Stimulated activated CD8-positive, alpha-beta memory T cell treated with anti-CD3 and anti-CD28 coated beads, Interleukin-4, amount 100 ng/mL, for 4 hours (primary cell): ENCODE results near the gene DENND11.

ENCODE experiments used
- DNase-seq, 2 donors: peaks; one replicate each; pipeline ENCODE4 v3.0.0-alpha.2; 2020; ENCODE audit warnings: low read depth in 2 of 2, low spot score in 1 of 2

Gene DENND11

DNA sequence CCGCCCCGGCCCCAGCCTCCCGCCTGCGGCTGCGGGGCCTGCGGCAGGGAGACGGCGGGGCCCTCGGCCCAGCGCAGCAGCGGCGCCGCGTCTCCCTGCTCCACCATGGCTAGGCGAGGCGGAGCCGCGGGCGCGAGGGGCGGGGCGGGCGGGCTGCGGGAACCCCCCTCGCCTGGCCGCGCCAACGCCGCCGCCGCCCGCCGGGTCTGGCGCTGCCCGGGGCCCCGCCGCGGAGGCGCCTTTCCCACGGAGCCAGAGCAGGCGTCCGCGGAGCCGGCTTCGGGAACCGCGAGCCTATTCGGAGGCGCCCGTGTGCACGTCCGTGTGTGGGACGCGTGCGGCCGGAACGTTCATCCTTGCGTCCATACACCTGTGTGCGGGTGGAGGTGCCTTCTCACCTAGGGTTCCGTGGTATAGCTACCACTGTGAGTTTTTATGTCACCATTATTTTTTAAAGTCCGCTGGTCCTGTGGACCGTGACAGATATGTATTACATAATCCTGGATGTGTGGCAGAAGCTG is at the start of gene DENND11:
Gene DENND11, minus strand, starts transcription at position 120 of the 521 bp plus-strand sequence. Its CDS starts 13 bp downstream, at position 107.
- peak in 1 of 2 donors; percentile 21 for DNase-seq

DNA sequence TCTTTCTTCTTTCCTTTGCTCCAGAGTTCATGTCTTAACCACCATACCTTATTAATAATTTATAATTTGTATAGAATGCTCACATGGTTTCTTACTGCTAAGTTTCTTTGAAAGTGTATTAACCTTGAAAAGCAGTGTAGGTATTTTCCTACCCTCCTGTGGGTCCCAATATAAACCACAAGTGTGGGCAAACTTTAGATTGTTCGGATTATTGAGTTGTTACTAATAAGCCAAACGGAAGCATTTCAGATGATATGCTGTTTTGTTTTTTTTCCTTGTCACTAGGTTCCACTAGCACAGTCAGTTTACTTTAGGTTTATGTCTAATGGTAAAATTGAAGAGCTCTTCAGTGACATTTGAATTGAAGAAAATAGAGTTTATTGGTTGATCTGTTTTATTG is 46.4 kb upstream of the DENND11 start:
- DNase-seq, result no peak

- no peak for DNase-seq
These were observed 42.2 kb upstream of the DENND11 start for GRCh38 chr7:141744131-141744530.

- no peak for DNase-seq
These were observed 40.3 kb upstream of the DENND11 start for GRCh38 chr7:141742229-141742628.

- no peak for DNase-seq
These were observed 37.3 kb upstream of the DENND11 start for GRCh38 chr7:141739250-141739649.

DNA sequence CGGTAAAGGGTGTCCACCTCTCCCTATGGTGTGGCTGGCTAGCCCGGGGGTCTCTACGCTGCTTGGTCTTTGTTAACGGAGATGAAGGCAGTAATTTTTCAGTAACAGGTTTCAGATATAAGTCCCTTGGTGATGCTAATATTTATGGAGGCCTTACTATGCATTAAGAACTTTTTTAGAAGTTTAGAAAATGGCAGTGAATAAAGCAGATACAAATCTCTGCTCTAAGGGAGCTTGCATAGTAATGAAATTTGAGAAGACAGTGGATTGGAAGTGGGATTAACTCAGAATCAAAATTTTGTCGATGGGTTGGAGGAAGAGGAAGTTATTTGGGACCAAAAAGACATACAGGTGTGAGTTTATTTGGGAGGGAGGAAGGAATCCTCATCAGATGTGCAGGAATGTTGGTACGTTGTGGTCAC is 36.6 kb upstream of the DENND11 start:
- no peak for DNase-seq

GRCh38 chr7:141737836-141738591 is 36.0 kb upstream of the DENND11 start, which contains the start of gene SSBP1:
SSBP1 (plus strand) TSS chr7:141738358; CDS start chr7:141739167, 809 bp downstream.
- DNase-seq, result peak; percentile 81 to 83

- DNase-seq, result no peak
These were observed 35.3 kb upstream of the DENND11 start for GRCh38 chr7:141737118-141737835.

DNA sequence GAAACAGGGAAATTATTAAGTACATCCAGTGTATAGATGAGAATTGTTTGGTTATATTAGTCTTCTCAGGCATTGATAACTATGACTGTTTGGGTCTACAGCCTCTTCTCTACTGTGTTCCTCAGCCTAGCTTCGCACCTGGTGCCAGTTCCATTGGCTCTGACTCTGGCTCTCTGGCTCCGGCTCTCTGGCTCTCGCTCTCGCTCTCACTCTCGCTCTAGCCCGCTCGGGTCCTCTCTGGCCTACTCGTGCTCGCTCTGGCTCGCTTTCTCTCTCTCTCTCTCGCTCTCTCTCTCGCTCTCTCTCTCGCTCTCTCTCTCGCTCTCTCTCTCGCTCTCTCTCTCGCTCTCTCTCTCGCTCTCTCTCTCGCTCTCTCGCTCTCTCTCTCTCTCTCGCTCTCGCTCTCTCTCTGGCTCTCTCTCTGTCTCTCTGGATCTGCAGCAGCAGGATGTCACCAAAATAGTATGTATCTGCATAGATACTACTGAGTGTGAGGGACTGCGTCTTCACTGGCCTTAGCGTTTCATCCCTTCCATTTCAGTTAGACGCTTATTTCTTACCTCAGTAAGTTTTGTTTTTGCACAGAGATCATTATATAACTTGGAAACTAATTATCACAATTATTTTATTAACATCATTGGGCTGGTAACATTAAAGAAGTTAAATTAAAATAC is 29.6 kb upstream of the DENND11 start:
- DNase-seq, result no peak

- no peak for DNase-seq
These were observed 27.1 kb upstream of the DENND11 start for GRCh38 chr7:141729020-141729419.

GRCh38 chr7:141722529-141722928 is 20.6 kb upstream of the DENND11 start:
- DNase-seq, result no peak

- no peak for DNase-seq
These were observed 15.5 kb upstream of the DENND11 start for GRCh38 chr7:141717450-141717849.

- no peak for DNase-seq
These were observed 14.1 kb upstream of the DENND11 start for GRCh38 chr7:141715794-141716689.

DNA sequence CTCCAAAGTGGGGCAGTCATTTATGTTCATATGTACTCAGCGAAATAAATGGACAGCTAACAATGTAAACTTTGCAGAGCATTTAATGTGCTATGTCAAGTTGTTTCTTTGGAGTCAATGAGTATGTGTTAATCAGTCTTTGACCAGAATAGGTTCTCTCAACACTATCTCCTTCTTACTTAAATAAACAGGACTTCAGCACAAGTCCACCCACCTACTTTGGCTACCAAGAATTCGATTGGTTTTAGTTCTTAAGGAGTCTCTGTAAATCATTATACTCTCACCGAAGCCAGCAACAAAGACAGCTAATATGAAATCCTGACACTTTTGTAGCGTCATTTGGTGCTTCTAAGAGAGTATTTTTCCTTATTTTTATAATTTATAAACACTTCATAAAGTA is 13.1 kb upstream of the DENND11 start:
- DNase-seq, result no peak

GRCh38 chr7:141714571-141714970 is 12.6 kb upstream of the DENND11 start:
- DNase-seq, result no peak

- DNase-seq, result no peak
These were observed 11.9 kb upstream of the DENND11 start for GRCh38 chr7:141713890-141714289.

DNA sequence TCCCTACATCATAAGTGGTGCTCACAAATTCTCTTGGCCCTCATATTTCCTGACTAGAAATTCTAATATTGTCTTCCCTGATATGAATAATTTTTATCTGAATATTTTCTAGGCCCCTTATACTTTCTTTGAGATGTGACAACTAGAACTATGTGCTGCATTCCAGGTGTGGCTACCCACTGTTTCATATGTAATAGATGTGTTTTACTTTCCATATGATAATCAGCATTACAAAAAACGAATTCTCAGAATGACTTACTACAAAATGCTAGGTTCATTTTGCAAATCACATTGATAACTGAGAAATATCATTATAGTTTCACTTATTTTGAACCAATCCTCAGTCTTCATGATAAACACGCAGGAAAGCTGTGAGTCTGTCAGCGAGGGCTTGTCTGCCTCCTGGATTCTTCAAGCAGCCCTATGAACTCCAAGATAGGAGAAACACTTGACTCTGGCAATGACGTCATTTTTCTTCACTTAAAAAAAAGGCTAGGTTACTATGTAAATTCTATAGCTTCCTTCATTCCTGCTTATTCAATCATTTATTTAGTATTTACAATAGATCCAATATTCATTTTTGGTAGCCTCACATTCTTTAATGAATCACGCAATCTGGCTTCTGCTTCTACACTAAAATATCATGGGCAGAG is 10.8 kb upstream of the DENND11 start:
- DNase-seq, result no peak

DNA sequence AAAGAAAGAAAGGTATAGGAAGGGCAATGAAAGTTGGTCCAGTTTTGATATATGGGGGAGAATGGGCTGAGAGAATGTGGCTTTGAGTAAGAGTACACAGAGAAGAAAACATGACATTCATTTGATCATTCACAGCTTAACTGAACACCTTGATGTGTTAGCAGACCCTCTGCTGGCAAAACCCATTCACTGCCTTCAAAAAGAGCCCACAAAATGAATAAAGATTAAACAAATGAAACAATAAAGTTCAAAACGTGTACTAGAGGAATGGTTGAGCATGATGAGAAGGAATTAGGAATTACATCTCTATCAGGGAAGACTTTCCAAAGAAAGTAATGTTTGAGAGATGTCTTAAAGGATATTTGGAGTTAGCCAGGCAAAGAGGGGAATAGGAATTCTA is 8.3 kb upstream of the DENND11 start:
- DNase-seq, result no peak

DNA sequence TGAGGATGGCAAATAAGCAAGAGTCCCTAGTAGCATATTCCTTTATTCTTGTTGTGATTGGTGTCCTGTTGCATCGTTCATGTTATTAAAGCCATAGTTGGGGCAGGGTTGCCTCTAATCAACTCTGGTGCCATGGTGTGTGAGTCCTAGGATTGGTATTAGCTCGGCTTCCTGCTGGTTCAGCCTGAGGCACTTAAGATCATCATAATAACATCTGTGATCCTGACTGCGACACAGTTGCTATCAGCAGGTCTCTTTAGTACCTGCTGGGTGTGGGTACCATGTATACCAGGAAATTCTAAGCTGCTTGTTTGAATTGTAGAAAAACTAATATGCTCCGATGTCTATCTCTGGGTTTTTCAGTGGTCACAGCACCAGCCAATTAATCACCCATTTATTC is 7.8 kb upstream of the DENND11 start:
- DNase-seq, result no peak

- DNase-seq, result no peak
These were observed 7.4 kb upstream of the DENND11 start for GRCh38 chr7:141709318-141709717.
